ENCODE measurements around the gene GRB14.

DNA sequence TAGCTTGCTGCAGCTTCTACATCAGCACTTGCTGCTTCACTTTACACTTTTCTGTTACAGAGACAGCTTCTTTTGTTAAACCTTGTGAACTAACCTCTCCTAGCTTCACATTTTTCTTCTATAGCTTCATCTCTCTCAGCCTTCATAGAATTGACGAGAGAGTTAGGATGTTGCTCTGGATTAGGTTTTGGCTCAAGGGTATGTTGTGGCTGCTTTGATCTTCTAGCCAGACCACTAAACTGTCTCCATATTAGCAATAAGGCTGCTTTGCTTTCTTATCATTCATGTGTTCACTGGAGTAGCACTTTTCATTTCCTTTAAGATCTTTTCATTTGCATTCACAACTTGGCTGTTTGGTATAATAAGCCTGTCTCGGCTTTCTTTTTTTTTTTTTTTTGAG is 46.3 kb upstream of the GRB14 start:
- no peak for TF ChIP-seq CTCF (IDR thresholded peaks at IDR 0.05 in 2 of 3, conservative IDR thresholded peaks at IDR 0.05 in 1 of 3; ENCODE audit: borderline replicate concordance in 1 of 3, insufficient read depth in 1 of 3, low read depth in 2 of 3, low read length in 2 of 3)
- TF ChIP-seq, protein P1, sequence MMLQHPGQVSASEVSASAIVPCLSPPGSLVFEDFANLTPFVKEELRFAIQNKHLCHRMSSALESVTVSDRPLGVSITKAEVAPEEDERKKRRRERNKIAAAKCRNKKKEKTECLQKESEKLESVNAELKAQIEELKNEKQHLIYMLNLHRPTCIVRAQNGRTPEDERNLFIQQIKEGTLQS (IDR thresholded peaks at IDR 0.05), result no peak
- TF ChIP-seq SRF (IDR thresholded peaks at IDR 0.05; ENCODE audit: low read depth), result no peak
- no peak for TF ChIP-seq MAX (IDR thresholded peaks at IDR 0.05)
- no peak for TF ChIP-seq POLR2A (IDR thresholded peaks at IDR 0.05; ENCODE audit: borderline replicate concordance, extremely low read depth, insufficient read depth, insufficient read length)
- no peak for TF ChIP-seq TCF7L2 (IDR thresholded peaks at IDR 0.05; ENCODE audit: borderline replicate concordance, extremely low read depth, insufficient read depth, insufficient read length)
- TF ChIP-seq EZH2 (IDR thresholded peaks at IDR 0.05), result no peak
- TF ChIP-seq RAD21 (IDR thresholded peaks at IDR 0.05; ENCODE audit: low read depth), result no peak
- no peak for TF ChIP-seq ZBTB33 (IDR thresholded peaks at IDR 0.05; ENCODE audit: extremely low read depth, insufficient replicate concordance, low read length)
- TF ChIP-seq POLR2AphosphoS5 (IDR thresholded peaks at IDR 0.05; ENCODE audit: low read depth, low read length), result no peak
- TF ChIP-seq FOSL1 (IDR thresholded peaks at IDR 0.05; ENCODE audit: low read depth), result no peak
- TF ChIP-seq SP1 (IDR thresholded peaks at IDR 0.05; ENCODE audit: low read depth), result no peak
- TF ChIP-seq ZNF274 (IDR thresholded peaks at IDR 0.05; ENCODE audit: low read depth, low read length), result no peak

All from HCT116 (cell line).